IMR-90 (cell line): ENCODE data around the gene CGREF1. TPM values are rescaled to one million over a fixed set of nuclear protein-coding genes. Genes with fewer than 3 reads are reported as not detected.

Experiments used
- ATAC-seq: fragments of 200-7000 bp; cut with Tn5 transposase; 2 replicates; pipeline ENCODE4 v1.9.1; 2020; ENCODE audit warnings: low read depth, mild to moderate bottlenecking, moderate library complexity
- BruUV-seq: library from RNA; stranded (reverse); fragments of 400-500 nt; replicated peaks from 2 replicates; lab custom pipeline; 2021; lab: Mats Ljungman, UMichigan
- CTCF ChIA-PET: fragments of 300-600 bp; formaldehyde crosslinking; extraction: SDS; loops from one replicate; lab custom pipeline; 2021; ENCODE audit warnings: antibody characterized with exemption; lab: Yijun Ruan, JAX
- POLR2A ChIA-PET: fragments of 300-600 bp; sonication (Branson Sonifier 250); formaldehyde crosslinking; loops from one replicate; lab custom pipeline; 2022; ENCODE audit warnings: antibody characterized with exemption; ENCODE audit not compliant: unreplicated experiment; lab: Charles Lee
- DNase-seq: peaks from one replicate; pipeline ENCODE4 v3.0.0; 2013
- H2AFZ ChIP-seq: replicated peaks from 2 replicates; pipeline ENCODE3; 2013; ENCODE audit warnings: low read length, mild to moderate bottlenecking; ENCODE audit not compliant: poor library complexity
- H2AK5ac ChIP-seq: 2 replicates; pipeline ENCODE4 v1.6.1; 2013; ENCODE audit warnings: low read depth, low read length, inconsistent platforms
- H2AK9ac ChIP-seq: replicated peaks from 2 replicates; pipeline ENCODE3; 2013; ENCODE audit warnings: mild to moderate bottlenecking, low read depth, low read length, moderate library complexity; ENCODE audit not compliant: poor library complexity
- H2BK120ac ChIP-seq: 2 replicates; pipeline ENCODE4 v1.6.1; 2013; ENCODE audit warnings: low read depth, low read length, inconsistent platforms
- H2BK15ac ChIP-seq: 3 replicates; pipeline ENCODE4 v1.6.1; 2013; ENCODE audit warnings: low read depth, low read length, inconsistent platforms
- H2BK20ac ChIP-seq: 2 replicates; pipeline ENCODE4 v1.6.1; 2013; ENCODE audit warnings: low read depth, mild to moderate bottlenecking, inconsistent platforms, low read length, moderate library complexity
- H2BK5ac ChIP-seq: 2 replicates; pipeline ENCODE4 v1.6.1; 2013; ENCODE audit warnings: mild to moderate bottlenecking, low read depth, low read length, inconsistent platforms; ENCODE audit not compliant: poor library complexity, severe bottlenecking
- H3K14ac ChIP-seq: replicated peaks from 2 replicates; pipeline ENCODE4 v1.6.1; 2013; ENCODE audit warnings: low read depth, low read length, inconsistent platforms
- H3K18ac ChIP-seq: 2 replicates; pipeline ENCODE4 v1.6.1; 2013; ENCODE audit warnings: low read depth, low read length, control low read depth
- H3K23ac ChIP-seq: 2 replicates; pipeline ENCODE4 v1.6.1; 2013; ENCODE audit warnings: low read depth, low read length, inconsistent platforms
- H3K27ac ChIP-seq: 2 replicates; pipeline ENCODE4 v1.5.1; 2013; ENCODE audit warnings: mild to moderate bottlenecking, control low read depth, low read length; ENCODE audit not compliant: insufficient read depth
- H3K27me3 ChIP-seq: 2 replicates; pipeline ENCODE4 v1.6.1; 2013; ENCODE audit warnings: low read length; ENCODE audit not compliant: control insufficient read depth, insufficient read depth
- H3K36me3 ChIP-seq: 2 replicates; pipeline ENCODE4 v1.6.1; 2013; ENCODE audit warnings: low read length, mixed read lengths; ENCODE audit not compliant: control insufficient read depth, insufficient read depth
- H3K4ac ChIP-seq: 2 replicates; pipeline ENCODE4 v1.6.1; 2013; ENCODE audit warnings: low read depth, low read length, inconsistent platforms
- H3K4me1 ChIP-seq: 2 replicates; pipeline ENCODE4 v1.6.1; 2013; ENCODE audit warnings: low read length, mixed read lengths; ENCODE audit not compliant: control insufficient read depth, insufficient read depth
- H3K4me2 ChIP-seq: 2 replicates; pipeline ENCODE4 v1.6.1; 2013; ENCODE audit warnings: low read depth, mild to moderate bottlenecking, control low read depth, low read length, moderate library complexity
- H3K4me3 ChIP-seq: 2 replicates; pipeline ENCODE4 v1.5.1; 2013; ENCODE audit warnings: low read depth, mild to moderate bottlenecking, control low read depth, low read length, moderate library complexity; ENCODE audit not compliant: insufficient read depth
- H3K56ac ChIP-seq: 2 replicates; pipeline ENCODE4 v1.6.1; 2013; ENCODE audit warnings: low read length, inconsistent platforms; ENCODE audit not compliant: insufficient read depth; ENCODE audit errors: extremely low read depth
- H3K79me1 ChIP-seq, 2 experiments: 2 replicates each; pipeline ENCODE4 v1.6.1; 2013; ENCODE audit warnings: low read length in 2 of 2, inconsistent platforms in 1 of 2, low read depth in 1 of 2
- H3K9ac ChIP-seq: 2 replicates; pipeline ENCODE4 v1.6.1; 2013; ENCODE audit warnings: low read depth, low read length, control low read depth
- H3K9me1 ChIP-seq: 2 replicates; pipeline ENCODE4 v1.6.1; 2013; ENCODE audit warnings: low read length, inconsistent platforms; ENCODE audit not compliant: insufficient read depth
- H3K9me3 ChIP-seq: 2 replicates; pipeline ENCODE4 v1.6.1; 2013; ENCODE audit warnings: low read length; ENCODE audit not compliant: control insufficient read depth, insufficient read depth
- H4K20me1 ChIP-seq: 2 replicates; pipeline ENCODE4 v1.6.1; 2013; ENCODE audit warnings: low read length, inconsistent platforms; ENCODE audit not compliant: insufficient read depth
- H4K5ac ChIP-seq: 2 replicates; pipeline ENCODE4 v1.6.1; 2013; ENCODE audit warnings: mild to moderate bottlenecking, low read depth, low read length, control low read depth
- H4K8ac ChIP-seq, 2 experiments: 2 replicates each; pipeline ENCODE4 v1.6.1; 2013; ENCODE audit warnings: low read depth in 2 of 2, low read length in 2 of 2, control low read depth in 1 of 2, inconsistent platforms in 1 of 2
- H4K91ac ChIP-seq: 2 replicates; pipeline ENCODE4 v1.6.1; 2013; ENCODE audit warnings: low read depth, low read length, inconsistent platforms; ENCODE audit not compliant: insufficient read depth
- RAD21 ChIP-seq: IDR thresholded peaks from 2 replicates; pipeline ENCODE4 v1.6.1; 2012; ENCODE audit warnings: low read length, improper control_type of control experiment
- USF2 ChIP-seq: fragments of 150-350 bp; IDR thresholded peaks from 2 replicates; pipeline ENCODE4 v1.6.1; 2017; ENCODE audit warnings: mild to moderate bottlenecking, antibody characterized with exemption, low read length, low read depth
- WGBS, 2 experiments: methylation state at CpG; one replicate each; pipeline versions ENCODE4 v1.1.5 to v1.1.7; 2013; ENCODE audit warnings: missing lambda C conversion rate in 2 of 2; ENCODE audit not compliant: insufficient read length in 1 of 2; ENCODE audit errors: extremely low coverage in 2 of 2; 5-methylcytosine and 5-hydroxymethylcytosine counted together
- dilution Hi-C: fragments of 300-500 bp; cut with HindIII; formaldehyde crosslinking; loops from one replicate; pipeline ENCODE4 v1.14.3; 2018; ENCODE audit warnings: low sequenced_read_pairs; ENCODE audit not compliant: unreplicated experiment
- in situ Hi-C: fragments of 300-500 bp; cut with MboI; formaldehyde crosslinking; loops from 3 replicates; pipeline ENCODE4 v1.14.3; 2019; ENCODE audit warnings: low sequenced_read_pairs, inconsistent platforms, mixed read lengths
- intact Hi-C: fragments of 100-400 bp; cut with micrococcal nuclease; formaldehyde crosslinking; loops from 2 replicates; pipeline ENCODE4 v1.10.0; 2022
- polyA plus RNA-seq, 3 experiments: library from polyadenylated mRNA; depleted of rRNA; stranded (reverse); fragments of >200 nt; gene quantifications; 2 replicates each; pipeline ENCODE4 v1.2.3, GENCODE V29; 2012; ENCODE audit warnings: low replicate concordance in 1 of 3
- total RNA-seq: library from RNA; depleted of rRNA; stranded (reverse); fragments of >200 nt; gene quantifications from 2 replicates; pipeline ENCODE4 v1.2.3, GENCODE V29; 2012

Gene CGREF1
- total and polyA plus RNA-seq, 2 of the 4 experiments (the other 2 are of a cell fraction) = 0.54 to 1.3 TPM

- H3K27ac ChIP-seq = no peak overlapping the region
- H2AK9ac ChIP-seq = no peak overlapping the region
- no peak overlapping the region for H2BK5ac ChIP-seq
- H2AFZ ChIP-seq = peak overlapping the region; percentile 41
- peaks cover 7% of the 10 kb centered on the region for H3K4me1 ChIP-seq
- H3K79me1 ChIP-seq = no peaks in the 10 kb centered on the region
- no peak overlapping the region for H3K14ac ChIP-seq
- H3K23ac ChIP-seq = no peak overlapping the region
- ChIA-PET POLR2A (no interaction called here), CTCF (no interaction called here)
- H4K5ac ChIP-seq = no peak overlapping the region
- H3K4ac ChIP-seq = no peak overlapping the region
- no peak overlapping the region for H3K18ac ChIP-seq
- no peaks in the 10 kb centered on the region for H3K36me3 ChIP-seq
- DNase-seq (no peak), ATAC-seq (no peak)
- H4K8ac ChIP-seq = no peak overlapping the region
- no peak overlapping the region for H3K9ac ChIP-seq
- 100% methylated on average over 1 of the region's 7 CpGs; no CpG with 5 or more reads in 1 of the 2 experiments for WGBS, 2 experiments
- TF ChIP-seq USF2 = no peak
- no peak for TF ChIP-seq RAD21
- H3K9me1 ChIP-seq = peaks cover 4% of the 10 kb centered on the region; the same call in 1 of the 2 replicates
- dilution Hi-C loops (no loop called here), intact Hi-C loops (no loop called here), in situ Hi-C loops (no loop called here)
- no peak overlapping the region for H3K4me2 ChIP-seq
- H3K4me3 ChIP-seq = no peak overlapping the region
- no peak overlapping the region for H3K56ac ChIP-seq
- no peak overlapping the region for H2AK5ac ChIP-seq
- no peak overlapping the region for H2BK15ac ChIP-seq
- H4K20me1 ChIP-seq = no peaks in the 10 kb centered on the region
- peaks cover 6% of the 10 kb centered on the region; the same call in 1 of the 2 replicates for H3K9me3 ChIP-seq
- peaks cover 53% of the 10 kb centered on the region for H3K27me3 ChIP-seq
- no peak overlapping the region for H2BK120ac ChIP-seq
- H4K91ac ChIP-seq = no peak overlapping the region
- BruUV-seq = no TSS peak
- no peak overlapping the region for H2BK20ac ChIP-seq
Measured at GRCh38 chr2:27122791-27123190, 3.9 kb upstream of the CGREF1 start.
